Measurements from ENCODE around the gene EPN3. TPM values are rescaled to one million over a fixed set of nuclear protein-coding genes. Genes with fewer than 3 reads are reported as not detected.

Gene EPN3
- total RNA-seq, 1 donor from 2014 or later, result 0.24 TPM

- Mint-ChIP-seq H3K27ac (no peak overlapping the region), H3K36me3 (no peaks in the 10 kb centered on the region), H3K27me3 (ENCODE audit: insufficient read depth, low read depth) (peaks cover 28% of the 10 kb centered on the region), H3K4me1 (peaks cover 65% of the 10 kb centered on the region), H3K4me3 (peak overlapping the region; percentile 87), H3K9me3 (no peaks in the 10 kb centered on the region)
- Histone ChIP-seq H2AFZ (replicated peaks) (no peak overlapping the region), H3K27me3 (peaks cover 79% of the 10 kb centered on the region), H4K20me1 (ENCODE audit: low read depth) (peaks cover 24% of the 10 kb centered on the region), H3K79me2 (ENCODE audit: low read depth) (no peaks in the 10 kb centered on the region), H3K4me3 (no peak overlapping the region), H3K27ac (no peak overlapping the region), H3K36me3 (no peaks in the 10 kb centered on the region), H3K4me1 (peaks cover 60% of the 10 kb centered on the region), H3K4me2 (peak overlapping the region; percentile 100), H3K9ac (no peak overlapping the region), H3K9me3 (ENCODE audit: low read depth) (no peaks in the 10 kb centered on the region), H3F3A (ENCODE audit: low read depth) (peaks cover 46% of the 10 kb centered on the region)
- no peak for DNase-seq (ENCODE audit: low spot score)
- TF ChIP-seq, protein P1, sequence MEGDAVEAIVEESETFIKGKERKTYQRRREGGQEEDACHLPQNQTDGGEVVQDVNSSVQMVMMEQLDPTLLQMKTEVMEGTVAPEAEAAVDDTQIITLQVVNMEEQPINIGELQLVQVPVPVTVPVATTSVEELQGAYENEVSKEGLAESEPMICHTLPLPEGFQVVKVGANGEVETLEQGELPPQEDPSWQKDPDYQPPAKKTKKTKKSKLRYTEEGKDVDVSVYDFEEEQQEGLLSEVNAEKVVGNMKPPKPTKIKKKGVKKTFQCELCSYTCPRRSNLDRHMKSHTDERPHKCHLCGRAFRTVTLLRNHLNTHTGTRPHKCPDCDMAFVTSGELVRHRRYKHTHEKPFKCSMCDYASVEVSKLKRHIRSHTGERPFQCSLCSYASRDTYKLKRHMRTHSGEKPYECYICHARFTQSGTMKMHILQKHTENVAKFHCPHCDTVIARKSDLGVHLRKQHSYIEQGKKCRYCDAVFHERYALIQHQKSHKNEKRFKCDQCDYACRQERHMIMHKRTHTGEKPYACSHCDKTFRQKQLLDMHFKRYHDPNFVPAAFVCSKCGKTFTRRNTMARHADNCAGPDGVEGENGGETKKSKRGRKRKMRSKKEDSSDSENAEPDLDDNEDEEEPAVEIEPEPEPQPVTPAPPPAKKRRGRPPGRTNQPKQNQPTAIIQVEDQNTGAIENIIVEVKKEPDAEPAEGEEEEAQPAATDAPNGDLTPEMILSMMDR (IDR thresholded peaks at IDR 0.05), result peak; percentile 13
- TF ChIP-seq EZH2phosphoT487 (IDR thresholded peaks at IDR 0.05), result no peak
- TF ChIP-seq EZH2 (IDR thresholded peaks at IDR 0.05), result no peak
These were observed 30.6 kb downstream of the EPN3 start for GRCh38 chr17:50563092-50563511.

GRCh38 chr17:50564916-50565315, 32.4 kb downstream of the EPN3 start:
- Histone ChIP-seq H3K36me3 (no peaks in the 10 kb centered on the region), H3K27ac (no peak overlapping the region), H3K4me3 (no peak overlapping the region), H3K27me3 (peaks cover 60% of the 10 kb centered on the region), H3K9me3 (ENCODE audit: low read depth) (no peaks in the 10 kb centered on the region), H3K4me1 (peaks cover 56% of the 10 kb centered on the region), H3K9ac (no peak overlapping the region), H3K4me2 (peak overlapping the region; percentile 55), H4K20me1 (ENCODE audit: low read depth) (peaks cover 13% of the 10 kb centered on the region), H3K79me2 (ENCODE audit: low read depth) (no peaks in the 10 kb centered on the region), H2AFZ (replicated peaks) (no peak overlapping the region), H3F3A (ENCODE audit: low read depth) (peaks cover 28% of the 10 kb centered on the region)
- H3K9me3 Mint-ChIP-seq, result no peaks in the 10 kb centered on the region
- H3K36me3 Mint-ChIP-seq, result no peaks in the 10 kb centered on the region
- H3K27ac Mint-ChIP-seq, result peak overlapping the region; percentile 46
- H3K4me3 Mint-ChIP-seq, result peak overlapping the region; percentile 72
- peaks cover 68% of the 10 kb centered on the region for H3K4me1 Mint-ChIP-seq
- no peak for DNase-seq (ENCODE audit: low spot score)
- TF ChIP-seq, protein P1 (IDR thresholded peaks at IDR 0.05), result no peak
- TF ChIP-seq EZH2phosphoT487 (IDR thresholded peaks at IDR 0.05) (no peak), EZH2 (IDR thresholded peaks at IDR 0.05) (no peak)
- peaks cover 18% of the 10 kb centered on the region for H3K27me3 Mint-ChIP-seq (ENCODE audit: insufficient read depth, low read depth)

- Mint-ChIP-seq H3K27ac (peak overlapping the region; percentile 92), H3K27me3 (ENCODE audit: insufficient read depth, low read depth) (peaks cover 14% of the 10 kb centered on the region), H3K4me3 (peak overlapping the region; percentile 75), H3K36me3 (no peaks in the 10 kb centered on the region), H3K9me3 (no peaks in the 10 kb centered on the region), H3K4me1 (peaks cover 75% of the 10 kb centered on the region)
- peaks cover 23% of the 10 kb centered on the region for H3F3A ChIP-seq (ENCODE audit: low read depth)
- H2AFZ ChIP-seq (replicated peaks), result no peak overlapping the region
- no peaks in the 10 kb centered on the region for H3K36me3 ChIP-seq
- H3K27ac ChIP-seq, result no peak overlapping the region
- H3K27me3 ChIP-seq, result peaks cover 57% of the 10 kb centered on the region
- H3K4me1 ChIP-seq, result peaks cover 64% of the 10 kb centered on the region
- H3K4me3 ChIP-seq, result no peak overlapping the region
- no peak overlapping the region for H3K9ac ChIP-seq
- peak overlapping the region; percentile 55 for H3K4me2 ChIP-seq
- no peaks in the 10 kb centered on the region for H3K9me3 ChIP-seq (ENCODE audit: low read depth)
- TF ChIP-seq, protein P1 (IDR thresholded peaks at IDR 0.05), result no peak
- no peak for TF ChIP-seq EZH2phosphoT487 (IDR thresholded peaks at IDR 0.05)
- TF ChIP-seq EZH2 (IDR thresholded peaks at IDR 0.05), result no peak
- no peaks in the 10 kb centered on the region for H3K79me2 ChIP-seq (ENCODE audit: low read depth)
- peak; percentile 82 for DNase-seq (ENCODE audit: low spot score)
- H4K20me1 ChIP-seq (ENCODE audit: low read depth), result peaks cover 13% of the 10 kb centered on the region
These were observed 33.1 kb downstream of the EPN3 start for GRCh38 chr17:50565402-50566350.
